T-helper 1 cell treated with Interleukin-12 subunit alpha and Interleukin-12 subunit beta and Interleukin-4 antibody, amounts not matched to agents 30 μg/mL and 1 μg/mL, for 36 hours (primary cell): ENCODE measurements around the gene RAB22A.
"Not testable (repeated sequence)": the region's sequence is repeated elsewhere in the genome, so short reads cannot be mapped to it uniquely, and the experiment has no call there.

ENCODE experiments used
- H3K27ac Mint-ChIP-seq: one replicate; pipeline ENCODE4 v1.8.0; 2021; ENCODE audit warnings: mild to moderate bottlenecking, mixed read lengths
- H3K27me3 Mint-ChIP-seq: one replicate; pipeline ENCODE4 v1.8.0; 2021; ENCODE audit warnings: low read depth, mixed read lengths
- H3K36me3 Mint-ChIP-seq: one replicate; pipeline ENCODE4 v1.8.0; 2021; ENCODE audit warnings: low read depth, mixed read lengths
- H3K4me1 Mint-ChIP-seq: one replicate; pipeline ENCODE4 v1.8.0; 2021; ENCODE audit warnings: low read depth, mixed read lengths
- H3K4me3 Mint-ChIP-seq: one replicate; pipeline ENCODE4 v1.8.0; 2021; ENCODE audit warnings: mild to moderate bottlenecking, moderate library complexity, mixed read lengths
- H3K9me3 Mint-ChIP-seq: one replicate; pipeline ENCODE4 v1.8.0; 2021; ENCODE audit warnings: mixed read lengths

RAB22A gene

DNA sequence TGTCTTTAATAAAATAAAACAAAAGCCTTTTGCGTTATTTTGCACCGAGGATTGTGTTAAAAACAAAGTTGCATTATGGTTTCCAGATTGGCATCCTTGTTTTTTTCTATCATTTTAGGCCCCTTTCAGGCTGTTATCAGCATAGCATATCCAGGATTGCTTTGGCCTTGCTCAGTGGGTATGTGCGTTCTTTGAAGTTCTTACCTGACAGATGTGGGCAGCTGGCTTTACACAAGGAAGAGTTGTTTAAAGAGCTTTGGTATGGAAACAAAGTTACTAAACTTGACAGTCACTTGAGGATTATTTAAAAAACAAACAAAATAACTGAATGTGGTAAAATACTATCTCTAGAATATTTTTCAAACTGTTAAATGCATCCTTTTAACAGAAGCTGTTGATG, 86.1 kb downstream of the RAB22A start:
- Mint-ChIP-seq H3K27ac (no peak overlapping the region), H3K4me1 (peaks cover 49% of the 10 kb centered on the region), H3K4me3 (no peak overlapping the region), H3K9me3 (no peaks in the 10 kb centered on the region), H3K36me3 (peaks cover 27% of the 10 kb centered on the region), H3K27me3 (no peaks in the 10 kb centered on the region)

DNA sequence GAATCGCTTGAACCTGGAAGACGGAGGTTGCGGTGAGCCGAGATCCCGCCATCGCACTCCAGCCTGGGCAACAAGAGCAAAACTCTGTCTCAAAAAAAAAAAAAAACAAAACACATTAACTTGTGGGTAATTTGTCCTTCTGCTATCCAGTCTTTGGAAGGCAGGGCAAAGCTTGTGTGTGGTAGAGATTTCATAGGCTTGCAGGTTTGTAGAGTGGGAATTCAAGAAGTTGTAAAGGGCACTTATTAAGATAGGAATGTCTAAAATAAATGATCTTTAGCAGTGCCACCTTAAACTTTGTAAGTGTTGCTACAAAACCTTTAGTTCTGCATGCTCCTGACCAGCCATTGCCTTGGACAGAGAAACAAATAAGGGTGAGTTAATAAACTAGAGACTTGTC, 87.9 kb downstream of the RAB22A start:
- H3K9me3 Mint-ChIP-seq = no peaks in the 10 kb centered on the region
- H3K27me3 Mint-ChIP-seq = no peaks in the 10 kb centered on the region
- H3K4me1 Mint-ChIP-seq = peaks cover 37% of the 10 kb centered on the region
- peaks cover 13% of the 10 kb centered on the region for H3K36me3 Mint-ChIP-seq
- no peak overlapping the region for H3K27ac Mint-ChIP-seq
- H3K4me3 Mint-ChIP-seq = no peak overlapping the region

DNA sequence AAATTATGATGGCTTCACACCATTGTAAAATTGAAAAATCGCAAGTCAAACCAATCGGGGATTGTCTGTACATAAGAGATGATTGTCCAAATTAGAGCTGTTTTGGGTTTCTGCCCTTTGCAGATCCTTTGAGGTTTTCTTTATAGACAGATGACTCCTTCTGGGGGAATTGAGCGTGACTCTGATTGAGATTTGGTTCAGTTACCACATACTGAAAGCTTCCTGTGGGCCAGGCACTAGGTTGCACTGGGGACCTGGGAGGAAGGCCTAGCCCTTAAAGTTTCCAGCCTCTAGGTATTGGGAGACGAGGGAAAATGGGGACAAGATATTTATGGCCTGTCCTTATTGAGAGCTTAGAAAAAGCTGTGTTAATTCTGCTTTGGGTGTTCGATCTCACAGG, 88.7 kb downstream of the RAB22A start:
- peaks cover 35% of the 10 kb centered on the region for H3K4me1 Mint-ChIP-seq
- H3K27ac Mint-ChIP-seq = no peak overlapping the region
- H3K27me3 Mint-ChIP-seq = no peaks in the 10 kb centered on the region
- H3K9me3 Mint-ChIP-seq = no peaks in the 10 kb centered on the region
- H3K36me3 Mint-ChIP-seq = peaks cover 12% of the 10 kb centered on the region
- H3K4me3 Mint-ChIP-seq = no peak overlapping the region

DNA sequence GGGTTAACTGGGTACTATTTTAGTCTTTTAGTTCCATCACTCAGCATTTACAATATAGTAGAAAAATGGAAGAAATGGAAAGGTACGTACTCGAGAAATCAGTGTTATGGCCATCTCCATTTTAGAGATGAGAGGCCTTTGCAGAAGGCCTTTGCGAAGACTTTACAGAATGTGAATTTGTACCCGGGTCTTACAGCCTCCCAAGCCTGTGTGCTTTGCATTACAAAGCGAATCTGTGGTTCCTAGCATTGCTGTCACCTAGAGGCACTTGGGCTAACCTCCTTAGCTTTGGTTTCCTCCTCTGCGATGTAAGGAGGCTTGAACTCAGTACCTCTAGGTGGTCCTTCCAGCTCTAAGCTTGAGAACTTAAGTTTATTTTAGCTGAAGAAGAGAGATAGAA, 90.4 kb downstream of the RAB22A start:
- Mint-ChIP-seq H3K4me3 (no peak overlapping the region), H3K36me3 (peaks cover 8% of the 10 kb centered on the region), H3K4me1 (peaks cover 26% of the 10 kb centered on the region)

DNA sequence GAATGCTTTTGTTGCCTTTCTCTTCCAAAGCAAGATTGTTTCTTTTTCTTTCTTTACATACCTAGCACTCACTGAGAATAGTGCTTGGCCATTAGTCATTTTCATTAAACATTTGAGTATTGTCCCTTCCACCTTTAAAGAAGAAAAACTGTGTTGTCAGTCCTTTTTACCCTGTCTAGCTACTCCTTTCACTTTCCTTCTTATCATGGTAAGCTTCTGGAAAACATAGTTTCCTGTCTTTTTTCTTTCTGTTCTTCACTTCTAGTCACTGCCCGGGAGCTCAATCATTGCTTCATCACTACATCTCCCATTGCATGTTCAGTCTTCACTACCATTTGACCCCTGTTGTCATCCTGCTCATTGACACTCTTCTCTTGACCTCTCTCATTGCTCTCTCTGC, 91.6 kb downstream of the RAB22A start:
- peaks cover 21% of the 10 kb centered on the region for H3K4me1 Mint-ChIP-seq
- no peak overlapping the region for H3K4me3 Mint-ChIP-seq
- H3K27ac Mint-ChIP-seq = no peak overlapping the region
- no peaks in the 10 kb centered on the region for H3K9me3 Mint-ChIP-seq
- peaks cover 8% of the 10 kb centered on the region for H3K36me3 Mint-ChIP-seq
- no peaks in the 10 kb centered on the region for H3K27me3 Mint-ChIP-seq

More for the DNA sequence above, 90.4 kb downstream of the RAB22A start:
- Mint-ChIP-seq H3K9me3 (no peaks in the 10 kb centered on the region), H3K27ac (no peak overlapping the region), H3K27me3 (no peaks in the 10 kb centered on the region)

DNA sequence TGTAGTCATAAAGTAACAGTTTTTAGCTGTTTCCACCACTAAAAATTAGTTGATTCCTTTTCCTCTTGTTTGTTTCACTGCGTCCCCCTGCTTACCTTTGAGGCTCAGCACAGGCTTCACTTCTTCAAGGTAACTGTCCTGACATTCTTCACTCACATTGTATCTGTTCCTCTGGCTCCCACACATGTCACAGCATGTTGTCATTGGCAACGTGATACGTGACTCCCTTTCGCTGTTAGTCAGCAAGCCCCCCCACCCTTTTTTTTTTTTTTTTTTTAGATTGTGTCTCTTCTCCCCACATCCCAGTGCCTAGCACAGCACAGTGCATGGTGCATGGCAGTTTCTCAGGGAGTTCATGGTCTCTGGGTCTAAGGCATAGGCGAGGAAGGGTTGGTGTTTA, 92.8 kb downstream of the RAB22A start:
- Mint-ChIP-seq H3K27me3 (no peaks in the 10 kb centered on the region), H3K36me3 (peaks cover 8% of the 10 kb centered on the region), H3K4me3 (no peak overlapping the region)

DNA sequence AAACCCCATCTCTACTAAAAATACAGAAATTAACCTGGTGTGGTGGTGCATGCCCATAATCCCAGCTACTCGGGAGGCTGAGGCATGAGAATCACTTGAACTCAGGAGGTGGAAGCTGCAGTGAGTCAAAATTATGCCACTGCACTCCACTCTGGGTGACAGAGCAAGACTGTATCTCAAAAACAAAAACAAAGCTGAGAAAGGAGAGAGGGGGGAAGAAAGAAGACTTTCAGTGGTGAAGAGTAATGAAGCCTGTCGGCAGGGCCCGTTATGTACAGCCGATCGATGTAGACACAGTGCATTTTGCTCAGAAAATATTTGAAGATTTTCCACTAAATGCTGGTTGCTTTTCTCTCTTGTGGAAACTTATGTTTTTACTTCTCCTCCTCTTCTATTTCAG, 93.3 kb downstream of the RAB22A start:
- Mint-ChIP-seq H3K27me3 (no peaks in the 10 kb centered on the region), H3K36me3 (peaks cover 8% of the 10 kb centered on the region), H3K27ac (no peak overlapping the region), H3K4me3 (no peak overlapping the region), H3K9me3 (no peaks in the 10 kb centered on the region), H3K4me1 (peaks cover 23% of the 10 kb centered on the region)

More for the DNA sequence above, 92.8 kb downstream of the RAB22A start:
- Mint-ChIP-seq H3K27ac (no peak overlapping the region), H3K4me1 (peaks cover 20% of the 10 kb centered on the region), H3K9me3 (no peaks in the 10 kb centered on the region)

DNA sequence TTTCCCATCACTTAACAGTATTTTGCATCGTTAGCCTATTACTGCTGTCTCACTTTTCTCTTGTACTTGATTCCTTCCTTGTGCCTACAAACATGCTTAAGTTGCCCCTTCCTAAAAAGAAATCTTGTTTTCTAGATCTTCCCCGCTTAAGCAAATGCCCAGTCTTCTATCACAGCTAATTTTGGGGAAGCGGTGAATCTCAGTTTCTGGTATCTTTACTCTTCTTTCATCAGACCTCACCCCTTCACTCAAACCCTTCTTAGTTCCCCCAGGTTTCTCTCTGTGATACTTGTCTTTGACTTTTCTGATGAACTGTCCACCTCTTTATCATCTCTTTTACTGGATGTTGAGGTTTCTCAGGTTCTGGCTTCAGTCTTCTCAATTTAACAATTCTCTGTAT, 93.8 kb downstream of the RAB22A start:
- peaks cover 23% of the 10 kb centered on the region for H3K4me1 Mint-ChIP-seq
- peaks cover 5% of the 10 kb centered on the region for H3K36me3 Mint-ChIP-seq
- no peaks in the 10 kb centered on the region for H3K9me3 Mint-ChIP-seq
- H3K27me3 Mint-ChIP-seq = no peaks in the 10 kb centered on the region
- H3K4me3 Mint-ChIP-seq = no peak overlapping the region
- H3K27ac Mint-ChIP-seq = no peak overlapping the region

DNA sequence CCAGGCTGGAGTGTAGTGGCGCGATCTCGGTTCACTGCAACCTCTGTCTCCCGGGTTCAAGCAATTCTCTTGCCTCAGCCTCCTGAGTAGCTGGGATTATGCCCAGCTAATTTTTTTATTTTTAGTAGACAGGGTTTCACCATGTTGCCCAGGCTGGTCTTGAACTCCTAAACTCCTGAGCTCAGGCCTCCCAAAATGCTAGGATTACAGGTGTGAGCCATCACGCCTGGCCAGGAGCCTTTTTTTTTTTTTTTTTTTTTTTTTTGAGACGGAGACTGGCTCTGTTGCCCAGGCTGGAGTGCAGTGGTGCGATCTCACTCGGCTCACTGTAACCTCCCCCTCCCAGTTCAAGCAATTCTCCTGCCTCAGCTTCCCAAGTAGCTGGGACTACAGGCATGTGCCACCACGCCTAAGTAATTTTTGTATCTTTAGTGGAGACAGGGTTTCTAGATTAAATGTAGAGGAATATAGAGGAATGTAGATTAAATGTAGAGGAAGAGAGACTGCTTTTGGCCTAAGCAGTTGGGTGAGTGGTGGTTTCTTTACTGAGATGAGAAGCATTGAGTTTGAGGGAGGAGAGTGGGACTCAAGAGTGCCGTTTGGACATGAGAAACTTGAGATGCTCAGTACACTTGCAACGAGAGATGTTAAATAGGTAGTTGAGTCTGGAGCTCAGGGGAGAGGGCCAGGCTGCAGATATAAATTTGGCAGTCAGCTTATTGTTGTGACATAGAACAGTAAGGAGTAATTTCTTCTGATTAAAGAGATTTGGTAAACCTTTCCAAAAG, 96.2 kb downstream of the RAB22A start:
- Mint-ChIP-seq H3K9me3 (no peaks in the 10 kb centered on the region), H3K4me3 (no peak overlapping the region), H3K4me1 (peaks cover 29% of the 10 kb centered on the region), H3K27ac (no peak overlapping the region), H3K27me3 (no peaks in the 10 kb centered on the region), H3K36me3 (peaks cover 2% of the 10 kb centered on the region)

DNA sequence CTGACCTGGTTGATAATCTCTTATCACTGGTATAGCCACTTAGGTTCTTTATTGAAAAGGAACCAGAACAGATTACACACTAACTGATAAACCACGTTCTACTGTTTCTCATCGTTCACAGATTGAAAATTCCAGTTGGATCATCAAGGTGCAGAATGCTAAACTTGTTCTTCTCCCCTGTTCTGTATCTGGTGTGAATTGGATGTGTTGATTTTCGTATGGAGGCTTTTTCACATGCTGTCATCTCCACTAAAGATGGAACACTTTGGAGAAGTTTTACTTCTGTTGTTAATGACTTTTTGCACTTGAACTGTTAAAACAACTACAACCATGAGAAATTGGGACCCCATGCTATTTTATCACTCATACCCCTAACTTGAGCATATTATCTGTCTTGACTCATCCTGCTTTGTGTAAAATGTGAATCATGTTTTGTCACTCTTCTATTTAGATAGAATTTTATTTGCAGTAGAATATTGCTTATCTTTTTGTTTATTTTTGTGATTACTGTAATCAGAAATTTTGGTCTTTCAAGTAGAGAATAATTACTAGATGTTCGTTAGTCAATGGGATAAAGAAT, 97.0 kb downstream of the RAB22A start:
- Mint-ChIP-seq H3K27ac (no peak overlapping the region), H3K9me3 (no peaks in the 10 kb centered on the region), H3K4me3 (no peak overlapping the region)

DNA sequence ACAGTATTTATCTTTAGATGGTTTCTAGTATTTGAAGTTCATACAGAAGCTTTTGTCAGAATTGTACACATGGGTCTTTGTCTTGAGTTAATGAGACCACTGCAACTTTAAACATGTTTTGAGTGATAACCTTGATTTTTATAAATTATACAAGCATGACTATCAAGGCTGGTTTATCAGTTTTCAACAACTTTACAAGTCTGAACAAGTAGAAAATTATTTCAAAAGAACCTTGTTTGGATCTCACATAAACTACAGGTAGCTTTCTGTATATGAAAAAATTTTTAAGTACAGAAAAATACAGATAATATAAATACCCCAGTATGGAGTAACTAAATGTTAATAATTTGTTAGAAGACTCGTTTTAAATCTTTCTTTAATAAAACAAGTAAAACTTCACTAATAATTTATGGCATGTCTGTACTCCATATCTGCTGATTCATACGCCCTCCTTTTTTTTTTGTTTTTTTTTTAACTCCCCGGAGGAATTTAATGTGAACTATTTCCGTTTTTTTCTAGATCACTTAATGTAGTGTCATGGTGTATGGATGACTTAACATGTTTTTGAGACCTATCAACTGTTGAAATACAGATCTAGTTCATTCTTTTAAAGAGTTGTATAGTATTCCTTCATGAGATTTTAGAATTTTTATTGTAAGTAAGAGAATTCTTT, 97.8 kb downstream of the RAB22A start:
- peak overlapping the region; percentile 74 for H3K27ac Mint-ChIP-seq
- H3K36me3 Mint-ChIP-seq = peaks cover 2% of the 10 kb centered on the region
- no peaks in the 10 kb centered on the region for H3K27me3 Mint-ChIP-seq
- peaks cover 31% of the 10 kb centered on the region for H3K4me1 Mint-ChIP-seq
- no peak overlapping the region for H3K4me3 Mint-ChIP-seq
- H3K9me3 Mint-ChIP-seq = no peaks in the 10 kb centered on the region

More for the DNA sequence above, 97.0 kb downstream of the RAB22A start:
- Mint-ChIP-seq H3K36me3 (peaks cover 2% of the 10 kb centered on the region), H3K4me1 (peaks cover 29% of the 10 kb centered on the region), H3K27me3 (no peaks in the 10 kb centered on the region)

DNA sequence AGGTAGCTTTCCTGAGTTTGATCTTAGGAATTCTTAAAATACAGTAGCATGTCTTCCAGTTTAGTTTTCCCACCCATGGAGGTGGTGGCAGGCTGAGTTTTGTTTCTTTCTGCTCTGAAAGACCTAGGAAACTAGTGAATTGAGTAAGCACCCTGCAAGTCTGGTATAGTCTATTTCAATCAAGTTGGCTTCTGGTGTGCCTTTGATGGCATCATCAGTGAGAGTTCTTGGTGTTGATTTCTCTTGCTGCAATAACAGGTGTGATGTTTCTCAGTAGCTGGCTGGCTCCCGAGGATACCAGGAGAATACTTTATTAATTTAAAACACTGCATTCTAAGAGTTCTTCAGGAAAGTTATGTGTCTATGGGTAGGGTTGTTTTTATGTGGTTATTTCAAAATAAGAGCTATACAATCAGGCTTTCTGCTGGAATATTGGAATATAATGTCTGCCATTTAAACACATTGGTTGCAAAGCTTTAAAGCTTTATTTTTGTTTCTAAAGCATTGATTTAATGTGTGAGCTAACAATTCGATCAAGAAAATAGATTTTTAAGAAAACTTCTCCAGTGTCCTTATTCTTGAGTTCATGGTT, 98.5 kb downstream of the RAB22A start:
- Mint-ChIP-seq H3K27me3 (no peaks in the 10 kb centered on the region), H3K9me3 (no peaks in the 10 kb centered on the region), H3K4me1 (peaks cover 31% of the 10 kb centered on the region), H3K4me3 (peak overlapping the region; percentile 56), H3K27ac (peak overlapping the region; percentile 74), H3K36me3 (peaks cover 2% of the 10 kb centered on the region)

DNA sequence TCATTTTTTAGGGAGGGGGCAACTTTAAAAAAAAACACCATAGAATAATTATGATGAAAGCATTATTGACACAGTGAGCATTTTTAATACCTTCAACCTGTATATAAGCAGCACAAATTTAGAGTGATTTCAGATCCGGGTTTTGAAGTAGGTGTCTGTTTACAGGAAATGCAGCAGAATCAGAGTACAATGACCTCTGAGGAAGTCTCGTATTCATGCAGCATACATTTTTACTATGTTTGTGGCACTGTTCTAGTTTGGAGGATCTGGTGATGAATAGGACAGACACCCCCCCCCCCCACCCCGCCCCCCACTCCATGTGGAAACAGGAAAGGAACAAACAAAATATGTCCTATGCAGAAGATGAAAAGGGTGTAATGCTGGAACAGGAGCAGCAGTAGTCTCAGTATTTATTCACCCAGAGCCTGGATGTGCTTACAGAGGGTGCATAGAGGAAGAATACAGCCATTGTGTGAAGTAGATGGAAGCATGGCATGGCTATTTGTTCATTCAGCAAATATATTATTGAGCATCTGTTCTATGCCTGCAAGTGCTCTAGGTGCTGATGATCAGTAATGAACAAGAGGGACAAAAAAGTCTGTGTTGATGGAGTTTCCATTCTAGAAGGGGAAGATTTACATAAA, 99.2 kb downstream of the RAB22A start:
- Mint-ChIP-seq H3K9me3 (no peaks in the 10 kb centered on the region), H3K4me3 (peak overlapping the region; percentile 56), H3K27ac (peak overlapping the region; percentile 74), H3K4me1 (peaks cover 31% of the 10 kb centered on the region), H3K36me3 (peaks cover 2% of the 10 kb centered on the region), H3K27me3 (no peaks in the 10 kb centered on the region)

DNA sequence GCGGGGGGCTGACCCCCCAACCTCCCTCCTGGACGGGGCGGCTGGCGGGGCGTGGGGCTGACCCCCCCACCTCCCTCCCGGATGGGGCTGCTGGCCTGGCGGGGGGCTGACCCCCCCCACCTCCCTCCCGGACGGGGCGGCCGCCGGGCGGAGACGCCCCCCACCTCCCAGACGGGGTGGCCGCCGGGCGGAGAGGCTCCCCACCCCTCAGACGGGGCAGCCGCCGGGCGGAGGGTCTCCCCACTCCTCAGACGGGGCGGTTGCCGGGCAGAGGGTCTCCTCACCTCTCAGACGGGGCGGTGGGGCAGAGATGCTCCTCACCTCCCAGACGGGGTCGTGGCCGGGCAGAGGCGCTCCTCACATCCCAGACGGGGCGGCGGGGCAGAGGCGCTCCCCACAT, 104.7 kb downstream of the RAB22A start:
- not testable (repeated sequence) for H3K4me3 Mint-ChIP-seq, H3K27me3 Mint-ChIP-seq, H3K9me3 Mint-ChIP-seq, H3K27ac Mint-ChIP-seq
- H3K4me1 Mint-ChIP-seq = peaks cover 31% of the 10 kb centered on the region
- H3K36me3 Mint-ChIP-seq = peaks cover 18% of the 10 kb centered on the region
